Parathyroid adenoma (tissue), 2 donors: ENCODE measurements around the gene PRAC2.

Source experiments
- H2AFZ ChIP-seq: fragments of 300-600 bp; sonication (generic); one replicate; pipeline ENCODE4 v1.7.0; 2017; ENCODE audit warnings: antibody characterized with exemption, mild to moderate bottlenecking
- H3K27ac ChIP-seq: fragments of 300-600 bp; sonication (generic); one replicate; pipeline ENCODE4 v1.7.0; 2017
- H3K27me3 ChIP-seq: fragments of 300-600 bp; sonication (generic); one replicate; pipeline ENCODE4 v1.7.0; 2017; ENCODE audit warnings: low read length; ENCODE audit not compliant: control insufficient read depth, insufficient read depth
- H3K36me3 ChIP-seq: fragments of 300-600 bp; sonication (generic); one replicate; pipeline ENCODE4 v1.7.0; 2017; ENCODE audit warnings: low read length; ENCODE audit not compliant: control insufficient read depth, insufficient read depth
- H3K4me1 ChIP-seq: fragments of 300-600 bp; sonication (generic); one replicate; pipeline ENCODE4 v1.7.0; 2017; ENCODE audit warnings: control low read depth
- H3K4me2 ChIP-seq: fragments of 300-600 bp; sonication (generic); one replicate; pipeline ENCODE4 v1.7.0; 2017; ENCODE audit warnings: low read length
- H3K4me3 ChIP-seq: fragments of 300-600 bp; sonication (generic); one replicate; pipeline ENCODE4 v1.7.0; 2017; ENCODE audit warnings: low read depth, low read length
- H3K79me2 ChIP-seq: fragments of 300-600 bp; sonication (generic); one replicate; pipeline ENCODE4 v1.7.0; 2017; ENCODE audit warnings: control low read depth
- H3K9ac ChIP-seq: fragments of 300-600 bp; sonication (generic); one replicate; pipeline ENCODE4 v1.7.0; 2017; ENCODE audit warnings: mild to moderate bottlenecking
- H3K9me3 ChIP-seq: fragments of 300-600 bp; sonication (generic); one replicate; pipeline ENCODE4 v1.7.0; 2017; ENCODE audit warnings: low read length; ENCODE audit not compliant: control insufficient read depth
- CTCF ChIP-seq: fragments of 300-600 bp; sonication (generic); IDR thresholded peaks from one replicate; pipeline ENCODE4 v1.7.0; 2017; ENCODE audit warnings: antibody characterized with exemption, mild to moderate bottlenecking
- donor health status: primary hyperparathyroidism.

PRAC2 gene

GRCh38 chr17:48726916-48727286 lies 3.9 kb downstream of the PRAC2 start:
- H3K4me1 ChIP-seq = no peaks in the 10 kb centered on the region
- H3K36me3 ChIP-seq = no peaks in the 10 kb centered on the region
- no peaks in the 10 kb centered on the region for H3K9me3 ChIP-seq
- H3K79me2 ChIP-seq = no peaks in the 10 kb centered on the region
- no peak overlapping the region for H3K27ac ChIP-seq
- H3K4me2 ChIP-seq = no peak overlapping the region
- H3K27me3 ChIP-seq = peaks cover 47% of the 10 kb centered on the region
- no peak for TF ChIP-seq CTCF
- no peak overlapping the region for H3K9ac ChIP-seq
- H2AFZ ChIP-seq = no peak overlapping the region
- H3K4me3 ChIP-seq = no peak overlapping the region

- Histone ChIP-seq H3K27me3 (peaks cover 41% of the 10 kb centered on the region), H3K4me2 (no peak overlapping the region), H3K36me3 (no peaks in the 10 kb centered on the region), H3K4me3 (no peak overlapping the region), H3K27ac (no peak overlapping the region), H3K4me1 (no peaks in the 10 kb centered on the region), H3K9me3 (no peaks in the 10 kb centered on the region), H3K79me2 (no peaks in the 10 kb centered on the region), H2AFZ (no peak overlapping the region), H3K9ac (no peak overlapping the region)
- TF ChIP-seq CTCF = no peak
Observed at GRCh38 chr17:48727415-48728175, 4.6 kb downstream of the PRAC2 start.

DNA sequence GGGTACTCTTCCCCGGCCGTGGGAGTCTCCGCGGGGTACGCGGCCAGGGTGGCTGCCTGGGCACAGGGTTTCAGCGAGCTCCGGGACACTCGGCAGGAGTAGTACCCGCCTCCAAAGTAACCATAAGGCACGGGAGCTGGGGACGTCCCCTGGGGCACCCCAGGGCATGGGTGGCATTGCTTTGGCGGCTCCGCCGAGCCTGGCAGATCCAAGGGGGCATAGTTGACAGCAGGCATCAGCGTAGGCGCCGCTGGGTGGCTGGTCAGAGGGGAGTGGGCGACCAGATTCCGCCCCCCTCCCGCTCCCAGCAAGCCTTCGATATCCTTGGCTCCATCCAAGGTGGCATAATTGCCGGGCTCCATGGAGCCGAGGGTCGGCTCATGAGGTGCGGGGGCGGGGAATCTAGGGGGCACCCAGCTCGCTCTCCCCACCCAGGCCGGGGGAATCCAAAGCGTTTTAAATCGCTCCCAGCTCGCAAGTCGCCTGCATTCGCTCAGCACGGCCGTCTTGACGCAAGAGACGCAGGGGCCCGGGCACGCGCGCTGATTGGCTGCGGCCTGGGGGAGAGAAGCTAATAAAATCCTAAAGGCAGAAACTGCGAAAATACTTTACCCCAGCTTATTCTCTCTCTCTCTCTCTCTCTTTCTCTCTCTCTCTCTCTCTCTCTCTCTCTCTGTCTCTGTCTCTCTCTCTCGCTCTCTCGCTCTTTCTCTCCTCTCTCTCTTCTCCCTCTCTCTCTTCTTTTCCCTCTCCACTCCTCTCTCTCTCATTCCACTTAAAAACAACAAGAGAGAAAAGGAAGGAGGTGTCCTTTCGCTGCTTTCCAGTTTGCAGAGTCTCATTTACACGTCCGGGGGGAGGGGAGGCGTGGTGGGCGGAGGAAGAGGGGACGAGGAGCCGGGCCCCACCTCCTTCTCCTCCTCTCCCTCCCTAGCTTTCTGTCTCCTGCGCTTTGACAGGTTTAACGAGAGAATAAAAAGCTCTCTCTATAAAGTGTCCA lies 5.5 kb downstream of the PRAC2 start, which contains the start of gene HOXB13:
Gene HOXB13 (minus strand): TSS at position 519 of the 1,000 bp plus-strand sequence. CDS start 157 bp downstream, at position 362.
- H3K4me1 ChIP-seq = no peaks in the 10 kb centered on the region
- H3K36me3 ChIP-seq = no peaks in the 10 kb centered on the region
- H3K27me3 ChIP-seq = peaks cover 41% of the 10 kb centered on the region
- no peak within 1 kb of the TSS for H3K4me3 ChIP-seq
- no peak within 1 kb of the TSS for H3K27ac ChIP-seq
- no peak within 1 kb of the TSS for H3K4me2 ChIP-seq
- H2AFZ ChIP-seq = no peak within 1 kb of the TSS
- H3K9me3 ChIP-seq = no peaks in the 10 kb centered on the region
- H3K79me2 ChIP-seq = no peaks in the 10 kb centered on the region
- TF ChIP-seq CTCF = no peak
- no peak within 1 kb of the TSS for H3K9ac ChIP-seq

- no peak overlapping the region for H3K4me2 ChIP-seq
- no peaks in the 10 kb centered on the region for H3K9me3 ChIP-seq
- no peaks in the 10 kb centered on the region for H3K36me3 ChIP-seq
- H3K9ac ChIP-seq = no peak overlapping the region
- H3K27me3 ChIP-seq = peaks cover 40% of the 10 kb centered on the region
- H3K27ac ChIP-seq = no peak overlapping the region
- TF ChIP-seq CTCF = no peak
- no peak overlapping the region for H2AFZ ChIP-seq
- H3K4me3 ChIP-seq = no peak overlapping the region
- H3K4me1 ChIP-seq = no peaks in the 10 kb centered on the region
- no peaks in the 10 kb centered on the region for H3K79me2 ChIP-seq
Observed at GRCh38 chr17:48729335-48730239, 6.6 kb downstream of the PRAC2 start.
